Dermis blood vessel endothelial cell (primary cell): ENCODE measurements around the gene BRAT1. TPM values are rescaled to one million over a fixed set of nuclear protein-coding genes. Genes with fewer than 3 reads are reported as not detected.
"Not testable (repeated sequence)": the region's sequence is repeated elsewhere in the genome, so short reads cannot be mapped to it uniquely, and the experiment has no call there.

Source experiments
- DNase-seq: peaks from one replicate; pipeline ENCODE4 v3.0.0; 2010
- total RNA-seq: library from RNA; depleted of rRNA; stranded (reverse); fragments of >200 nt; gene quantifications from 2 replicates; pipeline ENCODE4 v1.2.3, GENCODE V29; 2014

The BRAT1 gene
- total RNA-seq, 1 donor from 2014 or later, result 31.7 TPM

DNA sequence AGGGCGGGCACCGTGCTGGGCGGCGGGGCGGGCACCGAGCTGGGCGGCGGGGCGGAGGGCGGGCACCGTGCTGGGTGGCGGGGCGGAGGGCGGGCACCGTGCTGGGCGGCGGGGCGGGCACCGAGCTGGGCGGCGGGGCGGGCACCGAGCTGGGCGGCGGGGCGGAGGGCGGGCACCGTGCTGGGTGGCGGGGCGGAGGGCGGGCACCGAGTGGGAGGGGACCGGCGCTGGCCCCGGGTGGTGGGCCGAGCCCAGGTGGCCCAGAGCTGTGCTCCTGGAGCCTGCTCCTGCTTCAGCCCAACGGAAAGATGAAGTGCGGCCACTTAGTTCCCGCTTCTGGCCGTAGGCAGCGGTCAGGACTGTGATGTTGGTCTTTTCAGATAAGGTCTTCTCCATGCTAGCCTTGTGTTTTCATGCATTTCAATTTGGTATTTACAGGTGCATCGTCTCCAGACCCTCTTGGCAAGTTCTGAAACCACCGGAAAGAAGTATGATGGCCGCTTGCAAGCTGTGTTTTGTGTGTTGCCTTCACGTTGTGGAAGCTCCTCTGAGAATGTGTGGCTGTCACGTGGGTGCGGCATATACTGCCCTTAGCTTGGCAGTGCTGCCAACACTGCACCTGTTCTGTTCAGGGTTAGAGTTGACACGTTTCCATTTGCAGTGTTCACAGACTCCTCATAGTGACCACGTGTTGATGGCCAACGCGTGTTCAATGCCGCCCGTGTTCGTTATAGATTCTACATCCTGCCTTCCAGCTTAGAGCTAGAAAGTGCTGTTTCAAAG lies 28.7 kb upstream of the BRAT1 start:
- no peak for DNase-seq

DNA sequence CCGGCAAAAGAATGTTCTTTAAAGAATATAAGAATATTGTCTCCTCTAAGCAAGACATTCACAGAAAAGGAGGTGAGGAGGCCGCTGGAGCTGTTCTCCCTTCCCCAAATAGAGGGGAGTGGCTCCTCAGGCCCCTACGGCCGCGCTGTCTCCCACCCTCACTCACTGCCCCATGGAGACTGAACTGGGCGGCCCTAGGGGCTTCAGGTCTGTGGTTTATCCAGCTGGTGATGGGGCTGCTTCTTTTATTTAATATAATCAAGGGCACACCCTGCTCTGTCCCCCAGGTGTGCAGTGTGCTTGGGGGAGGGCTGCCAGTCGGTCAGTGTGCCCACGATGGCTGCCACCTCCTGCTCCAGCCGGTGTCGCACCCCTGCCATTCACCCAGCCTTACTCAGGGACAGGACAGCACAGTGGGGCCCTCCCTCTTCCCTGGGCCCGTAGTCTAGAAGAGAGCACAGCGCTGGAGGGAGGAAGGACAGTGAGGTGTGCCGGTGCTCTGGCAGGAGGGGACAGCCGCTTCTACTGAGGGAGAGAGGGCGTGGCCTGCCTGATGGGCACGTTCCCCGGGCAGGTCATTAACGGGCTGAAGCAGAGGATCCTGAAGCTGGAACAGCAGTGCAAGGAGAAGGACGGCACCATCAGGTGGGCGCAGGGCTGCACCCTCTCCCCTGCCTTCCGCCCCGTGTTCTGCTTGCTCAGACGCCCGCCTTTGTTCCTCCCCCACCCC lies 26.8 kb upstream of the BRAT1 start:
- DNase-seq, result no peak

DNA sequence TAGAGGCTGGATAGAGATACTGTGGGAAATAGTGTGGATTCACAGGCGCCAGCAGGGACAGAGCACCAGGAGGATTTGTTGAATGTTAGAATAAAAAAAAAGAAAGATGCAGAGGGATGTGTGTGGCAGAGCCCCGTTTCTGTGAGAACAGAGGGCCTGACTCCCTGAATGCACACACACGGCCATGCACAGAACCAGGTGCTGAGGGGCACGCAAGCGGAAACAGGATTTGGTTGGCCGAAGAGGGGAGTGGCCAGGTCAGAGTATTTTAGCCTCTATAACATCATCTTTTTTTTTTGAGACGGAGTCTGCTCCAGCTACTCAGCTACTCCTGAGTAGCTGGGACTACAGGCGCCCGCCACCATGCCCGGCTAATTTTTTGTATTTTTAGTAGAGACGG lies 25.3 kb upstream of the BRAT1 start:
- no peak for DNase-seq

DNA sequence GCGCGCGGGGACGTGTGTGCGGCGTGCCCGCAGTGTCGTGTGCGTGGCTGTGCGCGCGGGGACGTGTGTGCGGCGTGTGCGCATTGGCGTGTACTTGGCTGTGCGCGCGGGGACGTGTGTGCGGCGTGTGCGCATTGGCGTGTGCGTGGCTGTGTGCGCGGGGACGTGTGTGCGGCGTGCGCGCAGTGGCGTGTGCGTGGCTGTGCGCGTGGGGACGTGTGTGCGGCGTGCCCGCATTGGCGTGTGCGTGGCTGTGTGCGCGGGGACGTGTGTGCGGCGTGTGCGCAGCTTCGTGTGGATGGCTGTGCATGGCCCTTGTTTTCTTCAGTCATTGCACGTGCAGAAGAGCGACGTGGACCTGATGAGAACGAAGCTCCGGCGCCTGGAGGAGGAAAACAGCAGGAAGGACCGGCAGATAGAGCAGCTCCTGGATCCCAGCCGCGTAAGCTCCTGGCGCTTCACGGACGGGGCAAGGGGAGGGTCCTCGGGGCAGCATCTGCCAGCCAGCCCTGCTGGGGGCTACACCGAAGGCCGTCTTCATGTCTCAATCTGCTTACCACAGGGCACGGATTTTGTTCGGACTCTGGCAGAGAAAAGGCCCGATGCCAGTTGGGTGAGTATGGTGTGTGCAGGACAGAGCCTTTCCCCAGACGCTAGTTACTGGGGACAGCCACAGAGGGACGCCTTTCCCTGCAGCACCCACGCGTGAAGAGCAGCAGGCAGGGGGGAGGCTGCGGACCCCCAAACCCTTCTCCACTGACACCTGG lies 22.8 kb upstream of the BRAT1 start:
- DNase-seq, result no peak

DNA sequence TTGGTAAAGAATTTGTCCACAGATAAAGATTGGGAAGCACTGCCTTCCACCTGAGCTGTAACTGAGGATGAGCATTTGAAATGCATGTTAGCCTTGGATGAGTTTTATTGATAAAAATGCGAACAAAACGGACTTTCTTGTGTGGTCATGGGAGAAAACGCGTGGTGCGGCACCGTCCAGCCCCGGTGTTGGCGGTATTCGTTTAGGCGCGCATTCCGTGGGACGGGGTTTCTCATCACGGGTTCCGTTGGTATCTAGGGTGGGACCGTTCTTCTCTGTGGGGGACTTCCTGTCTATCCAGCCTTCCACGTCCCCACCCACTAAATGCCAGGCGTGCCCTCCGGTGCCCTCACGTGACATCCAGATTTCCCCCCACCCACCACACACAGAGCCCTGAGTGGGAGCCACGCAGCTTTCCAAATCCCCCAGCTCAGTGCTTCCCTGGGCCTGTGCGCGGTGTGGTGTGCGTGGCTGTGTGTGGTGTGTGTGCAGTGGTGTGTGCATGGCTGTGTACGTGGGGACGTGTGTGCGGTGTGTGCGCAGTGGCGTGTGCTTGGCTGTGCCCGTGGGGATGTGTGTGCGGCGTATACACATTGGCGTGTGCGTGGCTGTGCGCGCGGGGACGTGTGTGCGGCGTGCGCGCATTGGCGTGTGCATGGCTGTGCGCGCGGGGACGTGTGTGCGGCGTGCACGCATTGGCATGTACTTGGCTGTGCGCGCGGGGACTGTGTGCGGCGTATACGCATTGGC lies 21.6 kb upstream of the BRAT1 start:
- DNase-seq, result no peak

DNA sequence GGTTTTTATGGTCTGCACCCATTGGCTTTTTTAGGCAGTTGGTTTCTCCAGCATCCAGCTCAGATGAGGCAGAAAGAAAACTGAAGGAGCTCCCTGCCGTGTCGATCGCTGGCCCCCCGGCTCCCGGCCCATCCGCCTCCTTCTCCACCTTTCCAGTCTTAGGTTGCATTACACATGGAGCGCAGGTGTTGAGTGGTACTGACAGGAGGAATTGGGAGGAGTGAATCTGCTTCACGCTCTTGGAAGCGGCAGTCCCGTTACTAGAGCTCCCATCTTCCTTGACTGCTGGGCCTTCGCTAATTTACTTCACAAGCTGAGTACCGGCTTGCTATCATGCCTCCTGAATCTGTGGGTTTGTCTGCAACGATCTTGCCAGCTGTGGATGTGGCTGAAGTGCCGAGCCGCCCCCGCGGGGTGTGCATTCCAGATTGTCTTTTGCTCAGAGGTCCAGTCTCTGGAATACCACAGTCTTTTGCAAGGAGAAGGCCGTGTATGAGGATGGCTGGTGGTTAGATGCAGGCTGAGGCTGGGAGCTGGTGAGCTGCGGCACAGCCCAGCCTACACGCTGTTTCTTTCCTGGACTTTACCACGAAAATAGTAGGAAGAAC lies 20.5 kb upstream of the BRAT1 start:
- no peak for DNase-seq

DNA sequence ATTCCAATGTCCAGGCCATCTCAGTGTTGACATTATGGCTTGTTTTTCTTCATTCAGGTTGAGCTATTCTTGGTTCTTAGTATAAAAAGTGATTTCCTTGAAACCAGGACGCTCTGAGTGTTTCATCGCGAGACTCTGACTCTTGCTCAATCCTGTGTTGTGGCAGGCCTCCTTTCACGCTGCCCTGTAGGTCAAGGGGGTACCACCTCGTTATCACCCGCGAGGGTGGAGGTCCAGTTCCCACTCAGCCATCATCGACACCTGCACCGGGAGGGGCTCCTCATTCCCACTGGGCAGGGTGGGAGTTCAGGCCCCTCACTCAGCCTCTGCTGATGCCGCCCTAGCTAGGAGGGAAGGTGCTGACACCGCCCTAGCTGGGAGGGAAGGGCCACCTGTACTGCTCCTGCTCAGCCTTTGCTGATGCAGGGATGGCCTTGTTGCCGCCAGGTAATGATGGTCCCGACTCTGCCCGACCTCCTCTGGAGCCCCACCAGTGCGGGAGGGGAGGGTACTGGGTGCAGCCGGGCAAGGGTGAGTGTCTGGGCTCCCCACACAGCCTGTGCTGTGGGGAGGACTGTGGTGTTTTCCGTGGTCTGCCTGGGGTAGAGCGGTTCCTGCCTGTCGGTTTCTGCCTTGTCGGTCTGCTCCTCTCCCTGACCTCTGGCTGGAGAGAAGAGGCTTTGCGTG lies 19.9 kb upstream of the BRAT1 start:
- DNase-seq, result no peak

DNA sequence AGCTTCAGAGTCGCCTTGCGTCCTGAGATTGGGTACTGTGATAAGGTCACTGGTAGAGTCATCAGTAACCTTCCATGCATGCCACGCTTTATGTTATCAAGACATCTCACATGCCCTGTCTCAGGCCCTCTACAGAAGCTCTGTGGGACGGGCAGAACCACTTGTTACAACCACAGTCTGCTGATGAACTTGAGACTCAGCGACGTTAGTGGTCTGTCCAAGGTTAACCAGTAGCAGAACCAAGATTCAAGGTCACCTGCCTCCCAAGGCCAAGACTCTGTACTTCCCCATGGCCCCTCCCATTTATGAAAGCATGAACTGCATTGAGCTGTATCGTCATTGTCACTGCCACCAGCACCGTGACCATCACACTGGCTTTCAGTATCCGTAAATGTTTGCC lies 18.4 kb upstream of the BRAT1 start:
- DNase-seq, result no peak

DNA sequence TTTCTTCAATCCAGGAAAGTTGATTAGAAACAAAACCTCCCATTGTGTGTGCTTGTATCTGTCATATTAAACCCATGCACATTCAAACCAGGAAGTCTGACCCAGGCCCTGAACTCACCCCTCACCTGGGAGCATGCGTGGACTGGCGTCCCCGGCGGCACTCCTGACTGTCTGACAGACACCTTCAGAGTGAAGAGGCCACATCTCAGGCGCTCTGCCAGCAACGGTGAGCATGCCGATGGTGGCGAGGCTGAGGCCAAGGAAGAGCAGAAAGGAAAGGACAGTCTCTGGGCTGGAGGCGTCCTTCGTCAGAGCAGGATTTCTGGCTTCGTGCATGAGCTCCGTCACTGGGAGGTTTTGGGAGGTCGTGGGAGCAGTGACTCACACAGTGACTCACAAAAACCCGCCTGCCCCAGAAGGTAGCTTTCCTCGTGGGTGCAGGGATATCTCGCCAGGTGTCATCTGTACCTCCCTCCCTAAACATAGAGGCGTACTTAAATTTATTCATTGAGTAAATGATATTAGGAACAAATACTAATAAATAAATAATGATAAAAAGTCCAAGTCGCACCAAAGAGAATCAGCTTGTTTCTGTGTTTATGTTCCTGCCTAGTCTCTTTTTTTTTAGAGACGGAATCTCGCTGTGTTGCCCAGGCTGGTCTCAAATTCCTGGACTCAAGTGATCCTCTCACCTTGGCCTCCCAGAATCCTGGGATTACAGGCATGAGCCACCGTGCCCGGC lies 16.9 kb upstream of the BRAT1 start:
- peak; percentile 49 for DNase-seq

DNA sequence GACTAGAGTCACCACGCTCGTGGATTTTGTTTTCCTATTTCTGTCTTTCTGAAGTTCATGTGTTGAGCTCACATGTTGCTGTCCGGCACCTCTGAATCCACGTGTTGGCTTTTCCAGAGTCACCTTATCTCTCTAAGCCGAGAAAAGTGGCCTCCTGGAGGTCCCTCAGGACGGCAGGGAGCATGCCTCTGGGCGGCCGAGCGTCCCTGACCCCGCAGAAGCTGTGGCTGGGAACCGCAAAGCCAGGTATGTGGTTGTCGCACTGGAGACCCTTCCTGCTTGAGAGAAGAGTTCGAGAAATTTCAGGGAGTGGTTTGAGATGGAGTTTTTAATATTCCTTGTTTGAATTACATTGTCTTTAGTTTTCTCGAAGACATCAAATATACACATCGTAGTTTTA lies 16.1 kb upstream of the BRAT1 start:
- DNase-seq, result no peak

DNA sequence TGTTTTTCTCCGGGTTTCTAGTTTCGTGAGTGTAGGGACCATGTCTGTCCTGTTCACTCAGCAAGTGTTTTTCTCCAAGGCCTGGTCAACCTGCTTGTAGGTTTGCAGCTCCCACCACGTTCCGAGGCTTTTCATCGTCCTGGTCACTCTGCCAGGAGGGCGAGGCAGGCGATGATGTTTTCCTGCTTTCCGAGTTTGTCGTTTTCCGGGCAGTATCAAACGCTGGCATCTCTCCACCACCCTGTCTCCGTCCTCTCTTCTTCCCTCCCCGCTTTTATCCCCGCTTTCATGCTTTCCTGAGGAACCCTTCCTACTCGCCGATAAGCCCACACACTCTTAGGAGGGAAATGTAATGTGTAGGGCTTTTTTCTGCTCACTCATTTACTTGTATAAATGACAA lies 14.7 kb upstream of the BRAT1 start:
- DNase-seq, result peak; percentile 37

DNA sequence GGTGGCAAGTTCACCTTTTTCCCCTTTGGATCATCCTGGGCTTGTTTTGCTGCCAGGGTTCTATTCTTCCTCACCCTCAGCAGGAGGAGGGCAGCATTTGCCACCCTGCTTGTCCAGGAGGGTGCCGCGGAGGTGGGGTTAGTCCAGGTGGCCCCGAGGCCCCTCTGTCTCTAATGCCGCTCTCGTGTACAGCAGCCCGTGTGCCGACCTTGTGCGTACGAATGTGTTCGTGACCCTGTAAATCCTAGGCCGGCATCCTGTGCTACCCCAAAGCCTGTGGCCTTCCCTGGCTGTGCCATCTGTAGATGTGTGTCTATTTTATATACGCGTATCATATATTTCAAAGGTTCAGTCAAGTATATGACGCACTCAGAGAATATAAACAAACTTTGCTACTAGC lies 14.1 kb upstream of the BRAT1 start:
- DNase-seq, result no peak

DNA sequence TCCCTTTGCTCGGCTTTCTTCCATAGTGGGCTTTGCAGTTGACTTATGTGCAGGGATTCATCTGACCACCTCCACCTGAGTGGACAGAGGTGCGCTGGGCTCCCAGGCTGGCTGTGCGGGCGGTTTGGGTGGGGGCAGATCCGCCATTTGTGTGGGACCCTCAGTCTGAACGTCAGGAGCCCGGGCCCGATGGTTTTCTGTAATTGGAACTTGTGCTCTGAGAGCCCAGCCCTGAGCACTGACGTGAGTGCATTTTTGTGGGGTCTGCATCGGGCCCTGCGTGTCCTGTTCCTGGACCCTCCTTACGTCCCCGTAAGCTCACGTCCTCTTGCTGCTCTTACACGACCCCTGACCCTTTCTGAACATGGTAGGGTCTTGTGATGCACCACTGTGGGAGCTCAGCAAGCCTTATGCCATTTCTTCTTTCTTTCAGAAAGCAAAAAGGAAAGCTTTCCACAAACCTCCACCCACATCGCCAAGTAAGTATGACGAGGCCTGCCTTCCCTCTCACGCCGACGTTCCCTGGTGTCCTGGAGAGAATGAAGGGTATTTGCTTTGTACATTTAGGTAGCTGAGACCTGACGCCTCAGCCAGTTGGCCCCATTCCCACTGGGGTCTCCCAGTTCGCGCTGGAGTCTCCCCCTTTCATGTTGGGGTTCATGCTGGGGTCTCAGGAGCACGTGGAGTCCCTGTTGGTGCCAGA lies 13.3 kb upstream of the BRAT1 start:
- no peak for DNase-seq

DNA sequence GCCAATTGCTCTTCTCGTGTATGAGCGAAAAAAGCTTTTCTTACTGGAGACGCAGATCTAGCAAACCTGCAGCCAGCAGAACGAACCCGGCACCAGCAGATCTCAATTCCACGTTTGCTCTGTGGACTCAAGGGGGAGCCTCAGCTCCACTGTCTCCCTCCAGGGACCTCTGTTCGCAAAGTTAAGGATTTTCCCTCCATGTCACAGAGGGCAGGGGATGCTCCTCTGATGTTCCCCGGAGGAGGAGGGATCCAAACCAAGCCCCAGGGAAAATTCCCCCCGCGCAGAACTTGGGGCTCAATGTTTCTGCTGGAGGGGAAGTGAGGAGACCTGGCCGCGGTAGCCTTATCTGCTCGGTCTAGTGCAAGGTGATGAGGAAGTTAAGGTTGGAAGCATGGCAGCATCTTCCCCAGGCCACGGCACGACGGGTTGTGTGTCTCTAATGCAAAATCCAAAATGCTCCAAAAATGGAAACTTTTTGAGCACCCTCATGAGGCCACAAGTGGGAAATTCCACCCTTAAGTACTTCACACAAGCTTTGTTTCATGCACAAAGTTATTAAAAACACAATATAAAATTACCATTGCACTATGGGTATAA lies 12.5 kb upstream of the BRAT1 start:
- peak; percentile 65 for DNase-seq

DNA sequence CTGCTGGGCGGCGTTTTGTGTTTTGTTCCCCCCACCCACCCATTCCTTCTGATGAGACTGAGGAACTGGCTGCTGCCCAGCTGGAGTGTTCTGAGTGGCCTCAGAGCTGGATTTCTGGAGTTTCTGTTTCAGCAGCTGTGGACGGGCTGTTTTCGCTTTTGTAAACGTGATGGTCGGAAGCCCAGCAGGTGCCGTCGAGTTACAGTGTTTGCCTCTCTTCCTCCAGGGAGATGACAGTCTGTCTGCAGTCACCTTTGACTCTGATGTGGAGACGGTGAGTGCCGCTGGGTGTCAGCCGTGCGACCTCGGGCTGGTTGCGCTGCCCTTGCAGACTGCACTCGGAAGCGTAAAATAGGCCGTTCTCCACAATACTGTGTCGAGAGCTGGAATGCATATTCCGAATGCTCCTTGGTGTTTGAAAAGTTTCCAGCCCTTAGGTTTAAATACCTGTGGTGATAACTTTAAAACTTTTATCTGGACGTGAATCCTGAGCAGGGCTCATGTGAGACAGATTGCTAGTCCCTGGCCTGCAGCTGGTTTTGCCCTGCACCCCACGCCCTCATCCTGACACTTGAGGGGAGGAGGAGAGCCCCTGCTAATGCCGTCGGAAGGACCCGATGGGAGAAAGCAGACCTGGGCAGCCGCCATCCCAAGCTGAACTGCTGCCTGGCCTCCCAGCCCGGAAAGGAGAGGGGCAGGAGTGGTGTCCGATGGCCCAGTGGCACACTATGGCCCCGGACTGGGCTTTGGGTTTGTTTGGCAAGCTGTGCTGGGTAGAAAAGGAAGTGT lies 11.8 kb upstream of the BRAT1 start:
- DNase-seq, result no peak

DNA sequence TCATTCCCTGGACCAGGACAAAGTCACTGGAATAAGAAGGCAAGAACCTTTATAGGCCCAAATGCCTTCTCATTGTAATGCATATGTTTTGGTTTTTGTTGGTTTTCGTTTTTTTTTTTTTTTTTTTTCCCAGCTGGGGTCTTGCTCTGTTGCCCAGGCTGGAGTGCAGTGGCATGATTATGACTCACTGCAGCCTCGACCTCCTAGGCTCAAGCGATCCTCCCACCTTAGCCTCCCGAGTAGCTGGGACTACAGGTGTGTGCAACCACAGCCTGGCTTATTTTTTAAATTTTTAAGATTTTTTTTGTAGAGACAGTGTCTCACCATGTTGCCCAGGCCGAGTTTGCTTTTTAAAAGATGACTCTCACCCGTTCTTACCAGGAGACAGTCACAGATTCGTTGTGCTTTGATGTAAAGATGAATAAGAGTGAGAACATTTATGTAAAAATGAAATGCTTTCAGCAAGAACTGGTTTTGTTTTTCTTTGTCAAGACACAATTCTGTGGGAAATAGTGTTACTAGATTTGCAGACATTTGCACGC lies 11.1 kb upstream of the BRAT1 start:
- DNase-seq, result no peak

DNA sequence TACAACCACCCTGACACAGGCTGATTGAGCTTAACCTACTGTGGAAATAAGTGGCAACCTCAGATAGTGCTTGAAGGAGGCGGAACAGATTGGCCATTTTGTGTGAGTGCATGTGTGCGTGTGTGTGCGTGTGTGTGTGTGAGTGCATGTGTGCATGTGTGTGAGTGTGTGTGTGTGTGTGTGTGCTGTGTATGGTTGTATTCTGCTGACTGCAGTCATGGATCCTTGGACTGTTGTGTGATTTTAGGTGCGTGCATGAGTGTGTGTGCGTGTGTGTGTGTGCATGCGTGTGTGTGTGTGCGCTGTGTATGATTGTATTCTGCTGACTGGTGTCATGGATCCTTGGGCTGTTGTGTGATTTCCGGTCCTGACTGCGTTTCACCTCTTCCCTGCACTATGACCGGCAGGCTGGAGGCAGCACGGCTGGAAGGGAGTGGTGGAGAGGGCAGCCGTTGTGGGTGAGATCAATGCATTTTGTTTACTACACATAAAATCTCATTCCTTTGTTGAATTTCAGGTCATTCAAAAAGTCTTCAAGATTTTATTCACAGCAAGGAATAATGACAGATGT lies 9.7 kb upstream of the BRAT1 start:
- DNase-seq, result no peak

DNA sequence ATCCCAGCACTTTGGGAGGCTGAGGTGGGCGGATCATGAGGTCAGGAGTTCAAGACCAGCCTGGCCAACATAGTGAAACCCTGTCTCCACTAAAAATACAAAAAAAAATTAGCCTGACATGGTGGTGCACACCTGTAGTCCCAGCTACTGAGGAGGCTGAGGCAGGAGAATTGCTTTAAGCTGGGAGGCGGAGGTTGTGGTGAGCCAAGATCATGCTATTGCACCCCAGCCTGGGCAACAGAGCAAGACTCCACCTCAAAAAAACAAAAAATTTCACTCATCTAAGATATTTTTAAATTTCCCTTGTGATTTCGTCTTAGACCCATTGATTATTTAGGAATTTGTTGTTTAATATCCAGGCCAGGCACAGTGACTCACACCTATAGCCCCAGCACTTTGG lies 8.6 kb upstream of the BRAT1 start:
- not testable (repeated sequence) for DNase-seq
